HG03571 (cell line): ENCODE data around the gene FLII.
"Not testable (repeated sequence)": the region's sequence is repeated elsewhere in the genome, so short reads cannot be mapped to it uniquely, and the experiment has no call there.

ENCODE experiments used
- ATAC-seq: cut with Tn5 transposase; IDR thresholded peaks from one replicate; pipeline ENCODE4 v1.9.1; 2021; ENCODE audit not compliant: unreplicated experiment

Gene FLII

GRCh38 chr17:18258356-18259038, at the start of gene FLII:
FLII (minus strand) TSS chr17:18258738; CDS start chr17:18258690, 48 bp downstream.
- ATAC-seq, result no peak

GRCh38 chr17:18303206-18303605, 44.7 kb upstream of the FLII start:
- not testable (repeated sequence) for ATAC-seq

GRCh38 chr17:18300725-18301480, 42.4 kb upstream of the FLII start:
- no peak for ATAC-seq

- not testable (repeated sequence) for ATAC-seq
These were observed 39.5 kb upstream of the FLII start for GRCh38 chr17:18298061-18298460.

GRCh38 chr17:18291718-18292540, 33.4 kb upstream of the FLII start:
- no peak for ATAC-seq

- no peak for ATAC-seq
These were observed 26.8 kb upstream of the FLII start for GRCh38 chr17:18285296-18285695.

- no peak for ATAC-seq
These were observed 23.2 kb upstream of the FLII start for GRCh38 chr17:18281788-18282187.

GRCh38 chr17:18280766-18281371, 22.3 kb upstream of the FLII start:
- no peak for ATAC-seq

GRCh38 chr17:18280249-18280648, 21.7 kb upstream of the FLII start:
- no peak for ATAC-seq

GRCh38 chr17:18278867-18279266, 20.3 kb upstream of the FLII start:
- no peak for ATAC-seq

- no peak for ATAC-seq
These were observed 18.5 kb upstream of the FLII start for GRCh38 chr17:18277076-18277475.

GRCh38 chr17:18270046-18270931, 11.8 kb upstream of the FLII start:
- ATAC-seq, result no peak

GRCh38 chr17:18267927-18268711, 9.6 kb upstream of the FLII start:
- ATAC-seq, result no peak

- ATAC-seq, result no peak
These were observed 8.8 kb upstream of the FLII start for GRCh38 chr17:18267366-18267765.

- no peak for ATAC-seq
These were observed 5.5 kb upstream of the FLII start for GRCh38 chr17:18263885-18264682.

GRCh38 chr17:18262641-18263040, 4.1 kb upstream of the FLII start:
- ATAC-seq, result no peak

- no peak for ATAC-seq
These were observed 3.6 kb upstream of the FLII start for GRCh38 chr17:18262111-18262510.

- no peak for ATAC-seq
These were observed 3.1 kb upstream of the FLII start for GRCh38 chr17:18261659-18262058.

- no peak for ATAC-seq
These were observed 2.6 kb upstream of the FLII start for GRCh38 chr17:18261146-18261515.
